Measurements from ENCODE around the gene PLA2G4E.

PLA2G4E gene

DNA sequence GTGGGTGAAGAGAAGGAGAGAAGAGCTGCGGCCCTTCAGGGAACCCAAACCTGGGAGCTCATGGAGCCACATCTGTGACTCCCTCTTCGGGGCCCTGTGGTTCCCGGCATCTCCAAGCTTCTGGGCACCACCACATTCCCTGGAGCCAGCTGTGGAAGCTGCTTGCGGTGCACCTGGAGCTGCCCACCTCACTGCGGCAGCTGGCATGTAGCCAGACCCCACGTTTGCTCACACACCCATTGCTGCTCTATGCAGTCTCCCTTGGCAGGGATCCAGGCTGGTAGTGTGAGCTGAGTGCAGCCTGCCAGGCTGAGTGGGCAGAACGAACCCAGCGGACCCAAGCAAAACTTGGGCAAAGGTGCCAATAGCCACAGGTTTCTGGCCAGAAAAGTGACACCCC is 16.8 kb upstream of the PLA2G4E start:
- TF ChIP-seq ZNF274 (IDR thresholded peaks at IDR 0.05; ENCODE audit: low read depth, low read length) = no peak
- no peak for TF ChIP-seq SUZ12 (IDR thresholded peaks at IDR 0.05; ENCODE audit: extremely low read depth, insufficient read depth, insufficient read length)
- TF ChIP-seq YY1 (IDR thresholded peaks at IDR 0.05; ENCODE audit: insufficient read depth, insufficient read length) = no peak
- Histone ChIP-seq H3K36me3 (ENCODE audit: insufficient read depth, insufficient read length, low read length) (no peaks in the 10 kb centered on the region), H3K4me1 (ENCODE audit: insufficient read depth, insufficient read length) (no peaks in the 10 kb centered on the region), H3K4me3 (ENCODE audit: insufficient read length, low read depth) (no peak overlapping the region), H3K9me3 (ENCODE audit: insufficient read depth, low read length) (no peaks in the 10 kb centered on the region), H3K9ac (ENCODE audit: insufficient read length, low read depth) (no peak overlapping the region), H3K27me3 (ENCODE audit: insufficient read depth, insufficient read length) (no peaks in the 10 kb centered on the region)
- no peak for DNase-seq (ENCODE audit: low read depth, low spot score)

DNA sequence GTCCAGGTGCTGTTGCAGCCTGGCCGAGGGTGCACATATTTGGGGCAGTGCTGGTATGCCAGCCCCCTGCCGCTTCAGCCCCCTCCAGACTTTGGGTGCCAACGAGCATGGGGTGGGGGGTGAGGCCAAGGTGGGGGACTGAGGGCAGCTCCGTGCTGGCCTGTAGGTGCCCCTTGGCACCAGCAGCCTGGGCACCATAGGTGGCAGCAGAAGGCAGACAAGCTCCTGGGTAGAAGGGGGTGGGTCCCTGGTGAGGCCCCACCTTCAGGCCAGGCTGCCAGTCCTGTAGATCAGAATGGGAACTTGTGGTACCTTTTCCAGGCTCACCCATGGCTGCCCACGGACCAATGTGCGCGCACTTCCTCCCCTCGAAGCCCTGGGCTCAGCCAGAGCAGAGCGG is 16.1 kb upstream of the PLA2G4E start:
- Histone ChIP-seq H3K4me3 (ENCODE audit: insufficient read length, low read depth) (no peak overlapping the region), H3K27me3 (ENCODE audit: insufficient read depth, insufficient read length) (no peaks in the 10 kb centered on the region), H3K36me3 (ENCODE audit: insufficient read depth, insufficient read length, low read length) (no peaks in the 10 kb centered on the region), H3K9me3 (ENCODE audit: insufficient read depth, low read length) (peaks cover 4% of the 10 kb centered on the region; the same call in 1 of the 2 replicates), H3K9ac (ENCODE audit: insufficient read length, low read depth) (no peak overlapping the region), H3K4me1 (ENCODE audit: insufficient read depth, insufficient read length) (no peaks in the 10 kb centered on the region)
- TF ChIP-seq SUZ12 (IDR thresholded peaks at IDR 0.05; ENCODE audit: extremely low read depth, insufficient read depth, insufficient read length) (no peak), YY1 (IDR thresholded peaks at IDR 0.05; ENCODE audit: insufficient read depth, insufficient read length) (no peak), ZNF274 (IDR thresholded peaks at IDR 0.05; ENCODE audit: low read depth, low read length) (no peak)
- no peak for DNase-seq (ENCODE audit: low read depth, low spot score)

DNA sequence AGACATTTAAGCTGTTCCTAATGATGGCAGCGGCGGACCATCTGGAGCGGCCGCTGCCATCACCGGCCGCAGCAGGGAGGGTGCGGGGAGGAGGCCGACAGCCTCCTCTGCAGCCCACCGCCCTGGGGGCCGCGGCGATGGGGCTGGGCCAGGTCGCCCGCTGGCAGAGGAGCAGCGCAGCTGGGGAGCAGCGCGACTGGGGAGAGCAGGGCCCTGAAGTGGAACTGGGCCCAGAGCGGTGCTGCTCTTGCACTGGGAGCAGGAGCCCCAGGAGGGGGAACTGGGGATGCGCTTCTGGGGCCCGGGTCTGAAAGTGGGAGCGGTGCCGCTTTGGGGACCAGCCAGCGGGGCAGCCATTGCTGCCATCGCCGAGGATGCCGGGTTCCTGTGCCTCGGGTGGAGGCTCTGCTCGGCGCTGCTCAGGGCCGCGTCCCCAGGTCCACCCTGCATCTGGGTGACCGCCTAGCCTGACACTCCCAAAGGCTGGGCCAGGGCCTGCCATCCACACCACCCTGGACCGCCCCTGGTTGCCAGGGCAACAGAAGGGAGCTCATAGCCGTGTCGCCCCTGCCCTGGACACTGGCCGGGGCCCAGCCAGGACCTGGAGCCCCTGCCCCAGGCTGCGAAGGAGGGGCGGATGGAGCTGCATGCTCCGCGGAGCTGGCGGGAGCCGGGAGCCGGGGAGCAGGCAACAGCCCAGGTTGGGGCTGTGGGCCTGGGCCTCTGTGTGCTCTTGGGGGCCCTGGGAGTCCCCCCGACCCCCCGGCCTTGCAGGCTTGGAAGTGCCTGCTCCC is 15.5 kb upstream of the PLA2G4E start:
- DNase-seq (ENCODE audit: low read depth, low spot score) = no peak
- no peak overlapping the region for H3K4me3 ChIP-seq (ENCODE audit: insufficient read length, low read depth)
- H3K9me3 ChIP-seq (ENCODE audit: insufficient read depth, low read length) = peaks cover 11% of the 10 kb centered on the region; the same call in 1 of the 2 replicates
- H3K27me3 ChIP-seq (ENCODE audit: insufficient read depth, insufficient read length) = no peaks in the 10 kb centered on the region
- H3K36me3 ChIP-seq (ENCODE audit: insufficient read depth, insufficient read length, low read length) = no peaks in the 10 kb centered on the region
- TF ChIP-seq ZNF274 (IDR thresholded peaks at IDR 0.05; ENCODE audit: low read depth, low read length) = no peak
- no peak for TF ChIP-seq YY1 (IDR thresholded peaks at IDR 0.05; ENCODE audit: insufficient read depth, insufficient read length)
- TF ChIP-seq SUZ12 (IDR thresholded peaks at IDR 0.05; ENCODE audit: extremely low read depth, insufficient read depth, insufficient read length) = no peak
- H3K9ac ChIP-seq (ENCODE audit: insufficient read length, low read depth) = no peak overlapping the region
- no peaks in the 10 kb centered on the region for H3K4me1 ChIP-seq (ENCODE audit: insufficient read depth, insufficient read length)

DNA sequence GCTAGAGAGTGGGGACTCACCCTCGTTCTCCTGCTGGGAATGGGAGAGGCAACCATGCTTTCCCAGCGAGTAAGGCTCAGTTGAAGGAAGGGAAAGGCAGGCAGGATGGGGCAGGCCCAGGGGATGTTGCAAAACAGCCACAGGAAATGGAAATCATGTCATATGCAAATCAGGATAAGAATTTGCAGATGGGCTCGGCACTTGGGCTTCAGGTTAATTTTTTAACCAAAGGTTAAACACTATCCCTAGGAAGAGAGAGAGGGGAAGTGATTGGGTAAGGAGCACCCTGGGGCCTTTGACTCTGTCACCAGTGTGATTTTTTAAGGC is 14.6 kb upstream of the PLA2G4E start:
- Histone ChIP-seq H3K27me3 (ENCODE audit: insufficient read depth, insufficient read length) (no peaks in the 10 kb centered on the region), H3K4me1 (ENCODE audit: insufficient read depth, insufficient read length) (no peaks in the 10 kb centered on the region), H3K9me3 (ENCODE audit: insufficient read depth, low read length) (peaks cover 15% of the 10 kb centered on the region; the same call in 1 of the 2 replicates), H3K9ac (ENCODE audit: insufficient read length, low read depth) (no peak overlapping the region), H3K4me3 (ENCODE audit: insufficient read length, low read depth) (no peak overlapping the region), H3K36me3 (ENCODE audit: insufficient read depth, insufficient read length, low read length) (no peaks in the 10 kb centered on the region)
- no peak for DNase-seq (ENCODE audit: low read depth, low spot score)
- TF ChIP-seq ZNF274 (IDR thresholded peaks at IDR 0.05; ENCODE audit: low read depth, low read length) = no peak
- TF ChIP-seq SUZ12 (IDR thresholded peaks at IDR 0.05; ENCODE audit: extremely low read depth, insufficient read depth, insufficient read length) = no peak
- TF ChIP-seq YY1 (IDR thresholded peaks at IDR 0.05; ENCODE audit: insufficient read depth, insufficient read length) = no peak

DNA sequence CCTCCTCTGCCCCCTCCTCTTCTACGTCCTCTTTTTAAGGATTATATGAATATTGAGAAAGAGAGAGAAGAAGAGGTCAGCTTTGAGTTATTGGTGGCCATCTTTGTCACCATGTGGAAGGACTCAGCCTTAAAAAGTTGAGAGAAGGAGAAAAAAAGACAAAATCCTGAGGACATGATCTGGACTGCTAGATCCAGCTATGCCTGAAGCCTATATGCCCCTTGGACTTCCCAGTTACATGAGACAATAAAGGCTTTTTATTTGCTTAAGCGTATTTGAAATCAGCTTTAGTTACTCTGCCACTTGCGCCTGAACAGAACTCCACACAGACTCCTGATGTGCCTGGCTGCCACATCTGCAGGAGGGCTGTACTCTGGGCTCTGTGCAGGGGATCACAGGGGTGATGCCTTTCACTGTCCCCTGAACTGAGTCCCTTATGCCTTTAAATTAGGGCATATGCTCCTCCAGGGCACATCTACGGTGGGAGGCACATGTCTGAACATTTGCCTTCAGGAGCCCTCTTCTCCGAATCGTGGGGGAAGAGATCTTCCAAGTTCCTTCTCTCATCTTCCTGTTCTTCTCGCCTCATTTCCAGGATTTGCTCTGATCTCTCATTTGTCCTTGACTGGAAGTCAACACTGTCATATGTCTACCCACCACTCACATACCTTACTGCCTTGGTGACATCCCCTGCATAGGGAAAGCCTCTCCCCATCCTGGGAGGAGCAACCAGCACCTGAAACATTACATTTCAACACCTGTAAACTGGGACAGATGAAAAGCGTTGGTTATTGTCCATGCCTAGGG is 14.0 kb upstream of the PLA2G4E start:
- no peak for DNase-seq (ENCODE audit: low read depth, low spot score)
- H3K9me3 ChIP-seq (ENCODE audit: insufficient read depth, low read length) = peaks cover 15% of the 10 kb centered on the region; the same call in 1 of the 2 replicates
- no peaks in the 10 kb centered on the region for H3K4me1 ChIP-seq (ENCODE audit: insufficient read depth, insufficient read length)
- no peak overlapping the region for H3K9ac ChIP-seq (ENCODE audit: insufficient read length, low read depth)
- no peaks in the 10 kb centered on the region for H3K36me3 ChIP-seq (ENCODE audit: insufficient read depth, insufficient read length, low read length)
- TF ChIP-seq SUZ12 (IDR thresholded peaks at IDR 0.05; ENCODE audit: extremely low read depth, insufficient read depth, insufficient read length) (no peak), YY1 (IDR thresholded peaks at IDR 0.05; ENCODE audit: insufficient read depth, insufficient read length) (no peak), ZNF274 (IDR thresholded peaks at IDR 0.05; ENCODE audit: low read depth, low read length) (no peak)
- H3K27me3 ChIP-seq (ENCODE audit: insufficient read depth, insufficient read length) = no peaks in the 10 kb centered on the region
- no peak overlapping the region for H3K4me3 ChIP-seq (ENCODE audit: insufficient read length, low read depth)

DNA sequence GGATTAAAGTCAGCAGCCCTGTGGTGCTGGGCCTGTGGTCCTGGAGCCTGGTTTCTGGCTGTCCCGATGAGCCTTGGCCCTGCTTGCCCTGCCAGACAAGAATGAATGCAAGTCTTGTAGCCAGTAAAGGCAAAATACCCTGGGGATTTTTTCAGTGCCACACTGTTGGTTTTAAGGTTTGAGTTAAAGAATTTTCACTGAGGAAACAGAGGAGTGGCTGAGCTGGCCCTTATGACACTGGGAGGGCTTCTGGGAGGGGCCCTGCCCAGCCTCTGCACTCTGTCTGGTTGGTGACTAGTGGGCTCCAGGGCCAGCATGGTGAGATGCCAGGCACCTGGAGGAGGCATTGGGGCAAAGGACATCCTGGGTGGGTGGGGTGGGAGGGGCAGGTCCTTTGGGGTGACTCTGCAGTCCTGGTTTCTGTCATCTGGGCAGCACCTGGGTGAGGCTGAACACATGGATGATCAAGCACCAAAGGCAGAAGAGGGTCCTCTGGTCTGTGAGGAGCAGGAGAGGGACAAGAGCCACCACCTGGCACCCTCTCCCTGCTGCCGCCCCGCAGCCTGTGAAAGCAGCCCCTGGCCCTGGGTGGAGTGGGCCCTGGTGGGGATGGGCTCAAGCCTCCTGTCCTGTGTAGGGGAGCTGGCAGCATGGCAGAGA is 12.5 kb upstream of the PLA2G4E start:
- H3K4me3 ChIP-seq (ENCODE audit: insufficient read length, low read depth) = no peak overlapping the region
- H3K4me1 ChIP-seq (ENCODE audit: insufficient read depth, insufficient read length) = no peaks in the 10 kb centered on the region
- no peak overlapping the region for H3K9ac ChIP-seq (ENCODE audit: insufficient read length, low read depth)
- no peaks in the 10 kb centered on the region for H3K36me3 ChIP-seq (ENCODE audit: insufficient read depth, insufficient read length, low read length)
- DNase-seq (ENCODE audit: low read depth, low spot score) = no peak
- peaks cover 15% of the 10 kb centered on the region; the same call in 1 of the 2 replicates for H3K9me3 ChIP-seq (ENCODE audit: insufficient read depth, low read length)
- TF ChIP-seq SUZ12 (IDR thresholded peaks at IDR 0.05; ENCODE audit: extremely low read depth, insufficient read depth, insufficient read length) (no peak), ZNF274 (IDR thresholded peaks at IDR 0.05; ENCODE audit: low read depth, low read length) (no peak), YY1 (IDR thresholded peaks at IDR 0.05; ENCODE audit: insufficient read depth, insufficient read length) (no peak)
- H3K27me3 ChIP-seq (ENCODE audit: insufficient read depth, insufficient read length) = no peaks in the 10 kb centered on the region

Data from NT2/D1 (cell line).